Left renal cortex interstitium (tissue), 4 donors: Measurements from ENCODE around the gene MAML3. TPM values are rescaled to one million over a fixed set of nuclear protein-coding genes. Genes with fewer than 3 reads are reported as not detected.

Experiments used
- DNase-seq, 4 donors: peaks; one replicate each; pipeline ENCODE4 v3.0.0-alpha.2; 2013; ENCODE audit warnings: low read depth in 4 of 4, low spot score in 2 of 4, missing footprints in 1 of 4
- polyA plus RNA-seq, 4 donors: library from polyadenylated mRNA; unstranded; fragments of 120-200 nt; gene quantifications; one replicate each; pipeline ENCODE4 v1.2.1, GENCODE V29; 2013; ENCODE audit not compliant: insufficient read length in 4 of 4

The MAML3 gene
- polyA plus RNA-seq, 4 donors: 14.8 to 22.5 (median 17.4) TPM

DNA sequence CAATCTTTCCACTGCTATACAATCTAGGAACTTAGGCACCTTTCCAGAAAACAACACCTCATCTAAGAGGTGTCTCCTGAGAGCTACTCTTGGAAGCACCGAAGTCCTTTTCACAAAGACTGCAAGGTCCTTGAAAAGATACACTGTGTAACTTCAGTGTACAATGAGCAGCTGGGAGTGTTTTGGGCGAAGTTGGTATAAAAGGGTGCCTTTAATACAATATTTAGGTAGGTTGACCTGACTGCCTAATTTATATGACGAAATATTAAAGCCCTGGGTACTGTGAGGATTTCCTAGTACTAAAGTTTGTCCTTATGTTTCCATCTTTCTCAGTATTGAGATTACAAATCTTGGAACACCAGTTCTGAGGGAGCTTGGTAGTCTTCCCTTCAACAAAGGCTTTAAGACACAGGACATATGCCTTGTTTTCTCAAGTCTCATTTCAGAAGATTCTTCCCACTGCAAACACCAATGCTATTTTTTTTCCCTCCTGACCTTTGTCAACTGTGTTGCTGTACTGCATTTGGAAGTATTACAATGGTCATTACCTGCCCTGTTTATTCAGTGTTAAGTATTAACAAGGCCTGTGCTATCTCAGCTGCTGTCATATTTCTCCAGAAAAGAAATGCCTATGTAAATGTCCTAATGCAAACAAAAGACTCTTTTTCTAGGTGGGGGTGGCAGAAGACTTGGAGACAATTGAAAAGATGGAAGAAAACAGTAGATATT, 134.2 kb downstream of the MAML3 start:
- no peak for DNase-seq

DNA sequence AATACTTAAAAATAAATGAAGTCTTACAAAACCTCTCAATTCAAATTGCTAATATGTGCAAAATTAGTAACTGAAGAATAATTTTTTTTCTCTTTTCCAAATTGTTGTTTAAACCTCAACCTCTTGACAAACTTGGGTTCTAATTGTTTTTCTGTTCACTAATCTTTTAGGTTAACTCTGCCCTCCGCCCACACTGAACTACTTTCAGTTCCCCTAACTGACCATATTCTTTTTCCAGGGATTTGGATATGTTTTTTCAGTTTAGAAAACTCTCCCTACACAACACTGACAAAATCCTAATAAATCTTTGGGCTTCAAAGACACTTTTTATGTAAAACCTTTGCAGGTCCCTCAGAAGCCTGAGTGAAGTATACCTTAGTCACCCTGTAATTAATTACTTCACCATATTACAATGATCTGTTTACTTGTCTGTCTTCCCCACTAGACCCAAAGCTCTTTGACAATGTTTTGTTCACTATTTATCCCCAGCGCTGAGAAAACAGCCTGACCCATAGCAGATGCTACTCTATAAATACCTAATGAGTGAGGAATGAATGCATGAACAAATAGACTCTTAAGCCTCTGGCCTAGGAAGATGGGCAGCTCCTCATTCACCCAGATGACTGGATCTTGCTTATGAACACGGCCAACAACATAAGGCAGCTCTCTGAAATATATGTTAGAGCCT, 134.9 kb downstream of the MAML3 start:
- no peak for DNase-seq

GRCh38 chr4:140014284-140014683, 139.7 kb downstream of the MAML3 start:
- no peak for DNase-seq

GRCh38 chr4:140012688-140013486, 141.1 kb downstream of the MAML3 start:
- DNase-seq: peak in 2 of 4 donors; percentile 41 to 59

DNA sequence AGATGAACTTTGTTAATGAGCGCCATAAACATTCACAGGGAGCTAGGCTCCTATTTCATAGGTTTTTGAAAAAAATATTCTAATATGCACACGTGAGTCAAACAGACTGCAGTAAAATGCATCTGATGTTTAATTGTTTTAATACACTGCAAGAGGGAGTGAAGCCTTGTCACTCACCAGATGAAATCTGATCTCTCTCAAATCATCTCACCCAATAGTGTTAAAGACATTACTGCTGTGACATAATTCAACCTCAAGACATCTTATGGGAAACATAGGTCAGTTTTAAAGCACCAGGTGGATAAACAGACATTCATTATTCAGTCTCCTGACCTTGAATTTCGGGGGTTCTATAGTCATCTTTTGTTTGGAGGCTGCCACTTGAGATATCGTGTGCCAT, 148.3 kb downstream of the MAML3 start:
- DNase-seq: peak in 1 of 4 donors; percentile 48

DNA sequence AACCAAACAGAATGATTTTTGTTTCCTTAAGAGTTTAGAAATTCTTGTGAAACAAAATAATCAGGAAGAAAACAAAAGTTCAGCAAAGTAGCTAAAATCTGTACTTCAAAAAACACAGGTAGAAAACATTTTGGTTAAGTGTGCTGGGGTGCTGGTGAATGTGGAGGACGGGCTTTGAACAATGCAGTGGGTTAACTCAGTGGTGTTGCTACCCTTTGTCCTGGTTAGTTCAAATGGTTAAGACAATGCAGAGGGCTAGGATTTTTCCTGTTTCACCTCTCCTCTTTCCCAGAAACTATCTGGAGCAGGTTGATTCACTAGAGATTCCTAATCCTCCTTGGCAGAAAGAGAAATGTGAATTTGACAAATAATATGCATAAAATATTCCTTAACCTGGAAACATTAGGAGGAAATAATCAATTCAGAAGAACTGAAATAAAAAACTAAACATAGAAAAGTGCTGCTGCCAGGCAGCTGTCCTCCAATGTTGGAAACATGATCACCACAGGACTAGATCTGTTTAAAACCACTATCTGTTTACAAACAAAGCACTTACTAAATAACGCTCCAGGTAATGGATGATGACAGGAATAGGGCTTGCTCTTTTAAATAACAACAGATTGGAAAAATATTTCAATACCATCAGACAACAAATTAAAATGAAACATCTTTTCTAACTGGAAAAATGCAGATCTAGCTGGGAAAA, 148.9 kb downstream of the MAML3 start:
- no peak for DNase-seq

DNA sequence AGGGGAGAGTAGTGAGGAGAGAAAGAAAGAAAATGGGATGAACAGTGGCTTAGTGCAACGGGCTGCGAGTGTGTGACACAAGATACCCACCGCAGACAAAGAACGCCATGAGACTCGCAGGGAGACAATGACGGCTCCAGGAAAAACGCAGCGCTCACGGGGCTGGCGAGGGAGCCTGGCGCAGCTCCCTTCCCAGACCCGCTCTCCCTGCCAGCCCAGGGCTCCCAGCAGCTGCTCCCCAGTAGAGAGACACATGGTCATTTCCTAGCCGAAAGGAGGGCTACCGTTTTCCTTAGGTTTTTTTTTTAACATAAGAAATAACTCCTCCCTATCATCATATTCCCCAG, 149.5 kb downstream of the MAML3 start:
- DNase-seq: no peak

DNA sequence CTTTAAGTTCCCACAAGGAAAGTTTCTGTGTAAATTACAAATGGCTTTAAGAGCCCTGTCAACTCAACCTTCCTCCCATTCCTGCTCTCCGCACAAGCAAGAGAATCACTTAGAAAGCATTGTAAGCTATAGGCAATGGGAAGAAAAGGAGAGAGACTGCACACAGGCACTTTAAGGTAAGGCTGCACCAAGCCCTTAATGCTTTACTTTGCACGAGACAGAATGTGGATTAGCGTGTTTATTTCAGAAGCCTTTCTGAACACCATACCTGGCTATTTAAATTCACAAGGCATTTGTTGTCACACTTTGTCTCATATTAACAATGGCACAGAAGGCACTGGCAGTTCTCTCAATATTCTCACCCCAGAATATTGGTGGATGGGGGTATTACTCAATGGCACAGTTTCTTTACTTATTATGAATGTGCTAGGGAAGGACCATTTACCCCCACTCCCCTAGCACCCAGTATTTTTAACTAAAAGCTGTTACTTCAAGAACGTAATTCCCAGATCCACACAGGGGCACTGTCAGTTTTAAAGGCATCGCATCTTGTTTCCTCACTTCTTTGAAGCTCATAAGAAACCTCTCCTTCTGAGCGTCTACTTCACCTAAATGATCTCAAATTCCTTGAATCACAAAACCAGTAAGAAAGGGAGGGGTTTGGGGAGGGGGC, 150.0 kb downstream of the MAML3 start:
- DNase-seq: no peak

- no peak for DNase-seq
Measured at GRCh38 chr4:140000232-140000631, 153.8 kb downstream of the MAML3 start.

- no peak for DNase-seq
Measured at GRCh38 chr4:139988863-139989765, 164.9 kb downstream of the MAML3 start.

DNA sequence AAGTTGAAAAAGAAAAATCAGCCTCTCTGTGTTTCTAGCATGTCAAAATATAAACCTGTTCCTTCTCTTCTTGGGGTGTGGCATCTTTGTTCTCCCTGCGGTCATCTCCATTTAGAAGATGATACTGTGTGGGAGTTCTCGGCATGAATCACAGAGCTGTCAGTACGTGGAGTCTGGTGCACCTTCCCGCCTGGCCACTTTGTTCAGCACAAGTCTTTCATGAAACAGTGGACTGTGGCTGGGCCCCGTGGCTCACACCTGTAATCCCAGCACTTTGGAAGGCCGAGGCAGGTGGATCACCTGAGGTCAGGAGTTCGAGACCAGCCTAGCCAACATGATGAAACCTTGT, 166.5 kb downstream of the MAML3 start:
- no peak for DNase-seq

GRCh38 chr4:139986689-139987501, 167.1 kb downstream of the MAML3 start:
- DNase-seq: no peak

DNA sequence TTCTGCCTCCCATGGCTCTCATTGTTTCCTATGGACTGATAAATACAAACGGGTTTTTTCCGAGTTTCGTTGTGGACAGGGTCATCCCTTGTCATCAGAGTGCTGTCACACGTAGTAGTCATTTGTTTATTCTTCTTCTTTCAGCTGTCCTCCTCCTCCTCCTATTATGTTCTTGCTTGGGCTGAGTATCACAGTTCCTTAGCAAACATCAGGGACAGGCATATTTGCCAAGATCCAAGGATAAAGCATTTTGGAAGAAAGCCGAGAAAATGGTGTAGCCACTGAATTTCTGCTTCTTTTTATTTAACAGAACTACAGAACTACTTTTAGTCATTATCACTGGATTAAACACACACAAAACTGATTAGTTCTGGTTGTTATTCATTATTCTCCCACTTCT, 167.9 kb downstream of the MAML3 start:
- no peak for DNase-seq

DNA sequence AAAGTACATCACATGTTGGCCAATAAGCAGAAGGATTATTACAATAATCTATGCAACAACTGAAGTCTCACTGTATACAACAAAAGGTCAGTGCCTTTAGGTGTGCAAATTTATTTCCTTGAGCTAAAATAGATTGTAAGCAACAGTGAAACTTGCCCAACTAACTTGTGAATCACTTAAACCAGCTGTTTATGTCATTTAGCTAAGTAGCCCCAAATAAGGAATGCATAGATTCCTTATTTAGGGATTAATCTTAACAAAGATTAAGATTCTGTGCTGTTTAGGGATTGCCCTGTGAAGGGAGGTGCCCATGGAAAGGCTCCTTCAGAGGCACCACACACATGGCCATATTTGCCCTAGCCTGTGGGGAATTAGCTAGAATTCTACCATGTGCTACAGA, 168.6 kb downstream of the MAML3 start:
- DNase-seq: no peak

DNA sequence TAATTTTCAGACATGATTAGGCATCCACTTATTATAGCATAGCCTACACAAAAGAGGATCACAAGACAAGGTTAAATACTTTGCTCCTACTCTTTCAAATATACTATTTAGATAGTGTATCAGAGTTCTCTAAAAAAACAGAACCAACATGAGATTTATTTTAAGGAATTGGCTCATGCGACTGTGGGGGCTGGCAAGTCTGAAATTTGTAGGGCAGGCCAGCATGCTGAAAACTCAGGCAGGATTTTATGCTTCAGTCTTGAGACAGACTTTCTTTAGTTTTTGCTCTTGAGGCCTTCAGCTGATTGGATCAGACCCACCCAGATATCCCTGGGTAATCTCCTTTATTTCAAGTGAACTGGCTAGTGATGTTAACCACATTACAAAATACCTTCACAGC, 169.5 kb downstream of the MAML3 start:
- no peak for DNase-seq

GRCh38 chr4:139978692-139979091, 175.3 kb downstream of the MAML3 start:
- no peak for DNase-seq

- no peak for DNase-seq
Measured at GRCh38 chr4:139977838-139978609, 176.0 kb downstream of the MAML3 start.

DNA sequence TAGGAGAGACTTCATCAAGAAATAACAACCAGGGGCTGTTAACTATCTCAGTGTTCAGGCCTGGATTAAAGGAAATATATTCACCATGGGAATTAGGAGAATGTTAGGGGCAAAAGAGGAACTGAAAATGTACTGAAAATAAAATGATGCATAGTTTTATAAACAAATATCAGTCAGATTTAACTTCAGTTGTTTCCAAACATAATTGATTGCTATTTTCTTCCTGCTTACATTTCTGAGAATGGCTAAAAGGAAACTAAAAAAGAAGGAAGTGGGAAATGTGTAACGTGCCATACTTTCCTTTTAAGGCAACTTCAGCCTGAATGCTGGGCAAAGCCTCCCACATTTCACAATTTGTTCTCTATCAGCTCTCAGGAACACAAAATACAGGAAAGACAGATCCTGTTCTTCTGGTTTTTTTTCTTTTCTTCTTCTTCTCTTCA, 178.1 kb downstream of the MAML3 start:
- DNase-seq: no peak
